GM12878 (cell line): Measurements from ENCODE around the gene ISLR. TPM values are rescaled to one million over a fixed set of nuclear protein-coding genes. Genes with fewer than 3 reads are reported as not detected.

ENCODE experiments used
- ATAC-seq: fragments of 200-7000 bp; cut with Tn5 transposase; 3 replicates; pipeline ENCODE4 v1.9.1; 2020; ENCODE audit warnings: mild to moderate bottlenecking, moderate library complexity
- BruUV-seq: library from RNA; stranded (reverse); fragments of 400-500 nt; replicated peaks from 2 replicates; lab custom pipeline; 2021; lab: Mats Ljungman, UMichigan
- CTCF ChIA-PET: fragments of 300-600 bp; sonication (Branson Sonifier 250); formaldehyde crosslinking; extraction: SDS; loops from one replicate; lab custom pipeline; 2021; ENCODE audit warnings: inconsistent platforms; lab: Yijun Ruan, JAX
- POLR2A ChIA-PET: fragments of 350-600 bp; formaldehyde crosslinking; extraction: SDS; loops from one replicate; lab custom pipeline; 2021; ENCODE audit warnings: inconsistent platforms; lab: Charles Lee
- RAD21 ChIA-PET: fragments of 300-600 bp; sonication (Branson Sonifier 250); formaldehyde crosslinking; loops from one replicate; lab custom pipeline; 2023; ENCODE audit warnings: antibody characterized with exemption; ENCODE audit not compliant: unreplicated experiment; lab: Charles Lee
- SMC1A ChIA-PET: fragments of 300-600 bp; sonication (Branson Sonifier 250); formaldehyde crosslinking; loops from one replicate; lab custom pipeline; 2023; ENCODE audit not compliant: unreplicated experiment, uncharacterized antibody; lab: Charles Lee
- DNase-seq: peaks from one replicate; pipeline ENCODE4 v3.0.0-alpha.2; 2011; ENCODE audit warnings: low read depth, low spot score
- FAIRE-seq: peaks from 3 replicates; lab custom pipeline; 2011; peaks lifted over from hg19 to GRCh38; lab: Jason Lieb, UNC
- H2AFZ ChIP-seq: 2 replicates; pipeline ENCODE4 v1.6.0; 2011; ENCODE audit warnings: low read depth, low read length, control low read depth; ENCODE audit not compliant: control insufficient read depth
- H3K27ac ChIP-seq: 2 replicates; pipeline ENCODE4 v1.5.1; 2011; ENCODE audit warnings: control low read depth; ENCODE audit not compliant: control insufficient read depth, insufficient read depth
- H3K27me3 ChIP-seq, 2 experiments: replicated peaks in 1 of 2; 2 replicates each; pipeline versions ENCODE4 v1.6.0 to v1.6.1; 2011; ENCODE audit warnings: low read length in 1 of 2; ENCODE audit not compliant: control insufficient read depth in 2 of 2, insufficient read depth in 2 of 2
- H3K36me3 ChIP-seq, 2 experiments: 2 replicates each; pipeline ENCODE4 v1.5.1; 2011; ENCODE audit warnings: low read length in 1 of 2; ENCODE audit not compliant: control insufficient read depth in 2 of 2, insufficient read depth in 2 of 2
- H3K4me1 ChIP-seq: 2 replicates; pipeline ENCODE4 v1.6.1; 2011; ENCODE audit warnings: mild to moderate bottlenecking, low read length, moderate library complexity, mixed read lengths; ENCODE audit not compliant: control insufficient read depth, insufficient read depth
- H3K4me2 ChIP-seq: 2 replicates; pipeline ENCODE4 v1.6.0; 2011; ENCODE audit warnings: control low read depth; ENCODE audit not compliant: control insufficient read depth, insufficient read depth
- H3K4me3 ChIP-seq: fragments of 200-600 bp; sonication (generic); 2 replicates; pipeline ENCODE4 v1.5.1; 2016
- H3K79me2 ChIP-seq: 2 replicates; pipeline ENCODE4 v1.6.0; 2011; ENCODE audit warnings: low read length; ENCODE audit not compliant: control insufficient read depth, insufficient read depth
- H3K9ac ChIP-seq: 2 replicates; pipeline ENCODE4 v1.8.0; 2011; ENCODE audit warnings: low read length, control low read depth, mixed read lengths; ENCODE audit not compliant: control insufficient read depth, insufficient read depth
- H3K9me3 ChIP-seq: replicated peaks from 3 replicates; pipeline ENCODE4 v1.5.1; 2011; ENCODE audit warnings: mild to moderate bottlenecking, low read length; ENCODE audit not compliant: control insufficient read depth, insufficient read depth
- H4K20me1 ChIP-seq: 2 replicates; pipeline ENCODE4 v1.6.0; 2011; ENCODE audit not compliant: control insufficient read depth, insufficient read depth
- ASH2L ChIP-seq: fragments of 300-600, 200-600 bp; sonication (generic); IDR thresholded peaks from 2 replicates; pipeline ENCODE4 v1.6.1; 2017; ENCODE audit warnings: low read depth, mild to moderate bottlenecking, borderline replicate concordance
- CTCF ChIP-seq, 3 experiments: IDR thresholded peaks in 2 of 3; conservative IDR thresholded peaks in 1 of 3; 2 replicates each; pipeline ENCODE4 v1.5.1; 2011; ENCODE audit warnings: low read depth in 3 of 3, low read length in 3 of 3, mild to moderate bottlenecking in 3 of 3, control low read depth in 2 of 3, moderate library complexity in 2 of 3, inconsistent platforms in 1 of 3, mixed read lengths in 1 of 3; ENCODE audit not compliant: control insufficient read depth in 2 of 3, insufficient read depth in 1 of 3; ENCODE audit errors: extremely low read depth in 1 of 3
- RCOR1 ChIP-seq: conservative IDR thresholded peaks from 2 replicates; pipeline ENCODE4 v1.6.1; 2012; ENCODE audit warnings: low read depth, low read length, improper control_type of control experiment
- YY1 ChIP-seq: IDR thresholded peaks from 2 replicates; pipeline ENCODE4 v1.6.1; 2011; ENCODE audit warnings: low read depth, mild to moderate bottlenecking, low read length
- ZNF274 ChIP-seq: IDR thresholded peaks from one replicate; pipeline ENCODE4 v1.8.0; 2011; ENCODE audit not compliant: insufficient read length, insufficient read depth
- WGBS: methylation state at CpG from one replicate; pipeline ENCODE4 v1.1.6; 2016; ENCODE audit warnings: low lambda C conversion rate; ENCODE audit not compliant: insufficient replicate concordance, insufficient coverage; ENCODE audit errors: missing lambda C conversion rate; 5-methylcytosine and 5-hydroxymethylcytosine counted together
- in situ Hi-C: fragments of 300-500 bp; cut with MboI; formaldehyde crosslinking; loops from 9 replicates; pipeline ENCODE4 v1.14.3; 2018; ENCODE audit warnings: mixed read lengths
- intact Hi-C: fragments of 100-400 bp; cut with micrococcal nuclease; formaldehyde crosslinking; loops from one replicate; pipeline ENCODE4 v1.14.2; 2022; ENCODE audit not compliant: unreplicated experiment
- polyA plus RNA-seq, 11 experiments: library from polyadenylated mRNA; depleted of rRNA in 4 of 11; unstranded in 6 of 11; stranded (reverse) in 5 of 11; fragments of >200 nt; fragmentation: Nextera tagmentation in 4 of 11; fragmentation: Illumina TruSeq in 1 of 11; extraction: Ambion mirVana in 4 of 11; extraction: Trizol in 1 of 11; gene quantifications; 1 replicate in 1 of 11; 2 replicates in 10 of 11; pipeline versions ENCODE4 v1.2.1 to v1.2.3, GENCODE V29; 2011 to 2016; ENCODE audit warnings: inconsistent platforms in 2 of 11, missing spikeins in 2 of 11, low read depth in 1 of 11
- total RNA-seq, 4 experiments: library from RNA; depleted of rRNA in 3 of 4; stranded (reverse); fragments of >200 nt in 3 of 4; fragmentation: Illumina TruSeq in 1 of 4; extraction: Trizol in 1 of 4; gene quantifications; 2 replicates each; pipeline versions ENCODE4 v1.2.1 to v1.2.3, GENCODE V29; 2013 to 2021

Gene ISLR
- total and polyA plus RNA-seq, 10 of the 15 experiments (the other 5 are each of a cell fraction or from before 2014, with no cell fraction given) = 0.03 to 1.8 (median 0.54) TPM

GRCh38 chr15:74134387-74135027 lies 39.0 kb upstream of the ISLR start:
- ChIA-PET RAD21 (no interaction called here), POLR2A (no interaction called here), SMC1A (no interaction called here), CTCF (no interaction called here)
- Histone ChIP-seq H3K9ac (no peak overlapping the region), H3K4me1 (peaks cover 10% of the 10 kb centered on the region), H3K27ac (no peak overlapping the region), H2AFZ (no peak overlapping the region), H3K4me3 (no peak overlapping the region), H3K79me2 (no peaks in the 10 kb centered on the region), H3K36me3 (no peaks in the 10 kb centered on the region), H4K20me1 (no peaks in the 10 kb centered on the region), H3K9me3 (no peaks in the 10 kb centered on the region; the same call in 2 of the 3 replicates), H3K27me3 (peaks cover 29 to 45% of the 10 kb centered on the region in 2 experiments), H3K4me2 (no peak overlapping the region)
- peak; percentile 37; the same call in 2 of the 3 replicates for ATAC-seq
- BruUV-seq = no TSS peak
- 82% methylated on average over 38 of the region's 53 CpGs for WGBS
- DNase-seq = no peak
- no peak for TF ChIP-seq RCOR1
- TF ChIP-seq CTCF (IDR thresholded peaks at IDR 0.05 in 2 of 3, conservative IDR thresholded peaks at IDR 0.05 in 1 of 3; ENCODE audit: control insufficient read depth in 2 of 3, extremely low read depth in 1 of 3, insufficient read depth in 1 of 3, low read depth in 3 of 3, low read length in 3 of 3) = peak; percentile 14 to 42 (median 25); a peak in 5 of 6 replicates
- no peak for TF ChIP-seq ASH2L
- no peak for TF ChIP-seq ZNF274
- no peak for TF ChIP-seq YY1
- intact Hi-C loops = no loop called here
- in situ Hi-C loops = no loop called here
- FAIRE-seq = no peak
